GM12878 (cell line): ENCODE measurements around the gene SOX11.
"Not testable (repeated sequence)": the region's sequence is repeated elsewhere in the genome, so short reads cannot be mapped to it uniquely, and the experiment has no call there.

Source experiments
- CBX3 ChIP-seq: fragments of 200-600 bp; sonication (generic); IDR thresholded peaks from 2 replicates; pipeline ENCODE4 v1.6.1; 2016; ENCODE audit warnings: low read depth, borderline replicate concordance
- CREB1 ChIP-seq: IDR thresholded peaks from 2 replicates; pipeline ENCODE4 v1.6.1; 2012; ENCODE audit warnings: low read depth, mild to moderate bottlenecking, inconsistent platforms
- EP300 ChIP-seq, 2 experiments: fragments of 150-350 bp in 1 of 2; IDR thresholded peaks; 2 replicates each; pipeline ENCODE4 v1.6.1; 2011 to 2012; ENCODE audit warnings: low read depth in 2 of 2, low read length in 2 of 2, borderline replicate concordance in 1 of 2, improper control_type of control experiment in 1 of 2, inconsistent platforms in 1 of 2; ENCODE audit not compliant: control insufficient read depth in 1 of 2
- ESRRA ChIP-seq: IDR thresholded peaks from 2 replicates; pipeline ENCODE4 v1.6.1; 2012; ENCODE audit warnings: mild to moderate bottlenecking, low read length, improper control_type of control experiment
- HDAC2 ChIP-seq: fragments of 200-600 bp; sonication (generic); IDR thresholded peaks from 2 replicates; pipeline ENCODE4 v1.6.1; 2017
- JUNB ChIP-seq: IDR thresholded peaks from 2 replicates; pipeline ENCODE4 v1.6.1; 2016; ENCODE audit warnings: antibody characterized with exemption, mild to moderate bottlenecking
- NFIC ChIP-seq: IDR thresholded peaks from 2 replicates; pipeline ENCODE4 v1.6.1; 2012; ENCODE audit warnings: low read depth, mild to moderate bottlenecking, inconsistent platforms, low read length, moderate library complexity
- POLR2A ChIP-seq: IDR thresholded peaks from 2 replicates; pipeline ENCODE4 v1.6.1; 2011; ENCODE audit warnings: low read depth, mild to moderate bottlenecking, low read length
- POLR2AphosphoS5 ChIP-seq: IDR thresholded peaks from 2 replicates; pipeline ENCODE4 v1.6.1; 2011; ENCODE audit warnings: mild to moderate bottlenecking, low read length, inconsistent platforms
- RFX5 ChIP-seq: IDR thresholded peaks from 2 replicates; pipeline ENCODE4 v1.6.1; 2011; ENCODE audit warnings: low read depth, low read length, improper control_type of control experiment
- TF ChIP-seq, protein P1 (sequence below), 3 experiments: IDR thresholded peaks in 2 of 3; conservative IDR thresholded peaks in 1 of 3; 2 replicates each; pipeline ENCODE4 v1.5.1; 2011; ENCODE audit warnings: low read depth in 3 of 3, low read length in 3 of 3, mild to moderate bottlenecking in 3 of 3, control low read depth in 2 of 3, moderate library complexity in 2 of 3, inconsistent platforms in 1 of 3, mixed read lengths in 1 of 3; ENCODE audit not compliant: control insufficient read depth in 2 of 3, insufficient read depth in 1 of 3; ENCODE audit errors: extremely low read depth in 1 of 3
- TF ChIP-seq, protein P2 (sequence below): IDR thresholded peaks from 2 replicates; pipeline ENCODE4 v1.6.1; 2012; ENCODE audit warnings: mild to moderate bottlenecking, low read depth, low read length
- TF ChIP-seq, protein P3 (sequence below): IDR thresholded peaks from 2 replicates; pipeline ENCODE4 v1.6.1; 2012; ENCODE audit warnings: low read depth, low read length, improper control_type of control experiment

DNA sequence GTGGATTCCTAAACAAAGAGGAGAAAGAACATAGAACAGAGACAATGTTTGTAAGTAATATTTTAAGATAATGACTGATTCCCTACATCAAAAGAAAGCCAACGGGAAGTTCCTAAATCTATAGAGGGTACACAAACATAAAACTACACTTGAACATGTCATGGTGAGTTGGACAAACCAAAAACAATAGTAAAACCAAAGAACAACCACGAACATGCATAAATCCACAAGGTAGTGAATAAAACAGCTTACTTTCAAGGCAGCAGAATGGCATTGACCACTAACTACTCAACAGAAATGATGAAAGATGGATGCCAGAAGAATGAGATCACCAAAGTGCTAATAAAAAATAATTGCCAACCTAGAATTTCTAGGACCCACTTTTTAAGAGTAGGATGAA is 39.5 kb upstream of the SOX11 start:
- TF ChIP-seq, protein P1, sequence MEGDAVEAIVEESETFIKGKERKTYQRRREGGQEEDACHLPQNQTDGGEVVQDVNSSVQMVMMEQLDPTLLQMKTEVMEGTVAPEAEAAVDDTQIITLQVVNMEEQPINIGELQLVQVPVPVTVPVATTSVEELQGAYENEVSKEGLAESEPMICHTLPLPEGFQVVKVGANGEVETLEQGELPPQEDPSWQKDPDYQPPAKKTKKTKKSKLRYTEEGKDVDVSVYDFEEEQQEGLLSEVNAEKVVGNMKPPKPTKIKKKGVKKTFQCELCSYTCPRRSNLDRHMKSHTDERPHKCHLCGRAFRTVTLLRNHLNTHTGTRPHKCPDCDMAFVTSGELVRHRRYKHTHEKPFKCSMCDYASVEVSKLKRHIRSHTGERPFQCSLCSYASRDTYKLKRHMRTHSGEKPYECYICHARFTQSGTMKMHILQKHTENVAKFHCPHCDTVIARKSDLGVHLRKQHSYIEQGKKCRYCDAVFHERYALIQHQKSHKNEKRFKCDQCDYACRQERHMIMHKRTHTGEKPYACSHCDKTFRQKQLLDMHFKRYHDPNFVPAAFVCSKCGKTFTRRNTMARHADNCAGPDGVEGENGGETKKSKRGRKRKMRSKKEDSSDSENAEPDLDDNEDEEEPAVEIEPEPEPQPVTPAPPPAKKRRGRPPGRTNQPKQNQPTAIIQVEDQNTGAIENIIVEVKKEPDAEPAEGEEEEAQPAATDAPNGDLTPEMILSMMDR (IDR thresholded peaks at IDR 0.05 in 2 of 3, conservative IDR thresholded peaks at IDR 0.05 in 1 of 3; ENCODE audit: control insufficient read depth in 2 of 3, extremely low read depth in 1 of 3, insufficient read depth in 1 of 3, low read depth in 3 of 3, low read length in 3 of 3), result not testable (repeated sequence)
- not testable (repeated sequence) for TF ChIP-seq RFX5; JUNB; POLR2AphosphoS5; ESRRA; EP300 (IDR thresholded peaks at IDR 0.05; ENCODE audit: borderline replicate concordance in 1 of 2, control insufficient read depth in 1 of 2, low read depth in 2 of 2, low read length in 2 of 2); HDAC2; CBX3; CREB1; POLR2A; NFIC
- TF ChIP-seq, protein P2, sequence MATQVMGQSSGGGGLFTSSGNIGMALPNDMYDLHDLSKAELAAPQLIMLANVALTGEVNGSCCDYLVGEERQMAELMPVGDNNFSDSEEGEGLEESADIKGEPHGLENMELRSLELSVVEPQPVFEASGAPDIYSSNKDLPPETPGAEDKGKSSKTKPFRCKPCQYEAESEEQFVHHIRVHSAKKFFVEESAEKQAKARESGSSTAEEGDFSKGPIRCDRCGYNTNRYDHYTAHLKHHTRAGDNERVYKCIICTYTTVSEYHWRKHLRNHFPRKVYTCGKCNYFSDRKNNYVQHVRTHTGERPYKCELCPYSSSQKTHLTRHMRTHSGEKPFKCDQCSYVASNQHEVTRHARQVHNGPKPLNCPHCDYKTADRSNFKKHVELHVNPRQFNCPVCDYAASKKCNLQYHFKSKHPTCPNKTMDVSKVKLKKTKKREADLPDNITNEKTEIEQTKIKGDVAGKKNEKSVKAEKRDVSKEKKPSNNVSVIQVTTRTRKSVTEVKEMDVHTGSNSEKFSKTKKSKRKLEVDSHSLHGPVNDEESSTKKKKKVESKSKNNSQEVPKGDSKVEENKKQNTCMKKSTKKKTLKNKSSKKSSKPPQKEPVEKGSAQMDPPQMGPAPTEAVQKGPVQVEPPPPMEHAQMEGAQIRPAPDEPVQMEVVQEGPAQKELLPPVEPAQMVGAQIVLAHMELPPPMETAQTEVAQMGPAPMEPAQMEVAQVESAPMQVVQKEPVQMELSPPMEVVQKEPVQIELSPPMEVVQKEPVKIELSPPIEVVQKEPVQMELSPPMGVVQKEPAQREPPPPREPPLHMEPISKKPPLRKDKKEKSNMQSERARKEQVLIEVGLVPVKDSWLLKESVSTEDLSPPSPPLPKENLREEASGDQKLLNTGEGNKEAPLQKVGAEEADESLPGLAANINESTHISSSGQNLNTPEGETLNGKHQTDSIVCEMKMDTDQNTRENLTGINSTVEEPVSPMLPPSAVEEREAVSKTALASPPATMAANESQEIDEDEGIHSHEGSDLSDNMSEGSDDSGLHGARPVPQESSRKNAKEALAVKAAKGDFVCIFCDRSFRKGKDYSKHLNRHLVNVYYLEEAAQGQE, result not testable (repeated sequence)
- TF ChIP-seq, protein P3, sequence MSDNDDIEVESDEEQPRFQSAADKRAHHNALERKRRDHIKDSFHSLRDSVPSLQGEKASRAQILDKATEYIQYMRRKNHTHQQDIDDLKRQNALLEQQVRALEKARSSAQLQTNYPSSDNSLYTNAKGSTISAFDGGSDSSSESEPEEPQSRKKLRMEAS, result not testable (repeated sequence)
